HepG2 (cell line): ENCODE measurements around the gene PPM1G. TPM values are rescaled to one million over a fixed set of nuclear protein-coding genes. Genes with fewer than 3 reads are reported as not detected.

ENCODE experiments used
- CENPX ChIP-seq: sonication (generic); formaldehyde crosslinking; IDR thresholded peaks from 2 replicates; pipeline ENCODE4 v1.9.0; 2021; ENCODE audit warnings: mild to moderate bottlenecking, missing genetic modification reagents, moderate library complexity
- GABPA ChIP-seq, 2 experiments: IDR thresholded peaks; 2 replicates each; pipeline ENCODE4 v1.6.1; 2011 to 2016; ENCODE audit warnings: low read depth in 2 of 2, low read length in 1 of 2, missing biosample characterization in 1 of 2, missing genetic modification characterization in 1 of 2
- HNRNPUL1 ChIP-seq: fragments of 200-400 bp; formaldehyde crosslinking; IDR thresholded peaks from 2 replicates; pipeline ENCODE4 v1.6.1; 2017; ENCODE audit warnings: low read depth, mild to moderate bottlenecking, low read length, moderate library complexity
- MED8 ChIP-seq: sonication (generic); formaldehyde crosslinking; IDR thresholded peaks from 2 replicates; pipeline ENCODE4 v1.8.1; 2023; ENCODE audit warnings: mild to moderate bottlenecking, missing genetic modification reagents; ENCODE audit not compliant: insufficient replicate concordance
- NR2F1 ChIP-seq, 2 experiments: fragments of 450-650 bp in 1 of 2; formaldehyde crosslinking in 1 of 2; IDR thresholded peaks; 2 replicates each; pipeline versions ENCODE4 v1.5.0 to v1.6.1; 2016 to 2020; ENCODE audit warnings: mild to moderate bottlenecking in 1 of 2, missing compliant biosample characterization in 1 of 2, missing genetic modification reagents in 1 of 2, moderate library complexity in 1 of 2
- SMAD3 ChIP-seq: sonication (generic); formaldehyde crosslinking; IDR thresholded peaks from 2 replicates; pipeline ENCODE4 v1.4.0; 2020; ENCODE audit warnings: missing genetic modification reagents
- TCF12 ChIP-seq, 2 experiments: fragments of 450-650 bp in 1 of 2; sonication (generic) in 1 of 2; formaldehyde crosslinking in 1 of 2; IDR thresholded peaks; 2 replicates each; pipeline versions ENCODE4 v1.6.1 to v1.8.0; 2017 to 2022; ENCODE audit warnings: antibody characterized with exemption in 1 of 2, mild to moderate bottlenecking in 1 of 2, missing genetic modification reagents in 1 of 2, moderate library complexity in 1 of 2
- TSC22D2 ChIP-seq: sonication (generic); formaldehyde crosslinking; IDR thresholded peaks from 2 replicates; pipeline ENCODE4 v1.5.1; 2020; ENCODE audit warnings: missing genetic modification reagents, mild to moderate bottlenecking, borderline replicate concordance
- ZBTB3 ChIP-seq: sonication (generic); formaldehyde crosslinking; IDR thresholded peaks from 2 replicates; pipeline ENCODE4 v1.4.0; 2020; ENCODE audit warnings: low read depth, mild to moderate bottlenecking, moderate library complexity, missing genetic modification reagents, borderline replicate concordance
- ZNF556 ChIP-seq: sonication (generic); formaldehyde crosslinking; IDR thresholded peaks from 2 replicates; pipeline ENCODE4 v1.4.0; 2020; ENCODE audit warnings: mild to moderate bottlenecking, missing genetic modification reagents, borderline replicate concordance
- polyA plus RNA-seq, 8 experiments: library from polyadenylated mRNA; depleted of rRNA in 3 of 8; stranded (reverse) in 7 of 8; unstranded in 1 of 8; fragments of >200 nt; fragmentation: Illumina TruSeq in 4 of 8; extraction: Trizol in 4 of 8; gene quantifications; 2 replicates each; pipeline versions ENCODE4 v1.2.1 to v1.2.3, GENCODE V29; 2011 to 2016; ENCODE audit warnings: low read depth in 4 of 8, missing spikeins in 1 of 8, mixed read lengths in 1 of 8; ENCODE audit not compliant: insufficient read depth in 1 of 8
- total RNA-seq, 5 experiments: library from RNA; depleted of rRNA; stranded (reverse); fragments of >200 nt; fragmentation: Illumina TruSeq; extraction: Trizol; gene quantifications; 2 replicates each; pipeline ENCODE4 v1.2.3, GENCODE V29; 2016; ENCODE audit warnings: low read depth in 1 of 5
- TF ChIP-seq, protein P1 (sequence below), 2 experiments: fragments of 450-650 bp in 1 of 2; sonication (generic) in 1 of 2; formaldehyde crosslinking in 1 of 2; IDR thresholded peaks; 2 replicates each; pipeline versions ENCODE4 v1.6.1 to v1.8.0; 2016 to 2022; ENCODE audit warnings: antibody characterized with exemption in 1 of 2, mild to moderate bottlenecking in 1 of 2, missing genetic modification reagents in 1 of 2
- TF ChIP-seq, protein P2 (sequence below): sonication (generic); formaldehyde crosslinking; IDR thresholded peaks from 2 replicates; pipeline ENCODE4 v1.4.0; 2020; ENCODE audit warnings: missing genetic modification reagents
- TF ChIP-seq, protein P3 (sequence below): sonication (generic); formaldehyde crosslinking; IDR thresholded peaks from 2 replicates; pipeline ENCODE4 v1.4.0; 2020; ENCODE audit warnings: missing genetic modification reagents; ENCODE audit errors: not compliant biosample characterization

The PPM1G gene
- total and polyA plus RNA-seq, 2 of the 13 experiments (the other 11 are each of a cell fraction or from before 2014, with no cell fraction given): 58.2 to 213 TPM

DNA sequence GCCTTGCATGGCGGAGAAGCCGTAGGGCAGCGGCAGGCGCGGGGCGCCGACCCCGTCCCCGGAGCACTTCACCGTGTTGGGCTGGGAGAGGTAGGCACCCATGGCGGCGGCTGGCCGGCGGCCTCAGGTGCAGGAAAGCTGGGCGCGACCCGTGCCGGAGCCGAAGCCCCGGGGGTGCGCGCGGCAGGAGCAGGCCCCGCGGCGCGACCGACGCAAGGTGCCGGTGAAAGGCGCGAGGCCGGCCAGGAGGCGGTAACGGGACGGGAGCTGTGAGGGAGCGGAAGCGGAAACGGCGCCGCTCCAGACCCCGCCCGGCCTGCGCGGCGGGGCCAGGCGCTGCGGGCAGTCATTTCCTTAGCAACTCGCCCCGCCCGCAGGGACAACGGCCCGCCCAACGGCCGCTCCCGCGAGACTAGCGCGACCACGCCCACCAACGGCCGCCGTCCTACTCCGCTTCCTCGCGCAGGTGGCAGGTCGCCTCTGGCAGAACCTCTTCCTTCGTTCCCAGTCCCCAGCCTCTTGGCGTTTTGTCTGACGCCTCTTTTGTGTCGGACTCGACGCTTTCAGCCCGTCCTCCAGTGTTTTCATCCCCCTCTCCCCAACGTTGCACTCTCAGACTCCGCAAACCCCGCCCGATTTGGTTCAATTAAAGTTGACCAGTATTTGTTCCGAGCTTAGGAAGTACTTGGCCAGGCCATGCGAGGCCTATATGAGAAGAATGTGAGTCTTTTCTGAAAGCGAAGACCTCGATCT is at the start of gene PPM1G (continued):
- TF ChIP-seq, protein P1, sequence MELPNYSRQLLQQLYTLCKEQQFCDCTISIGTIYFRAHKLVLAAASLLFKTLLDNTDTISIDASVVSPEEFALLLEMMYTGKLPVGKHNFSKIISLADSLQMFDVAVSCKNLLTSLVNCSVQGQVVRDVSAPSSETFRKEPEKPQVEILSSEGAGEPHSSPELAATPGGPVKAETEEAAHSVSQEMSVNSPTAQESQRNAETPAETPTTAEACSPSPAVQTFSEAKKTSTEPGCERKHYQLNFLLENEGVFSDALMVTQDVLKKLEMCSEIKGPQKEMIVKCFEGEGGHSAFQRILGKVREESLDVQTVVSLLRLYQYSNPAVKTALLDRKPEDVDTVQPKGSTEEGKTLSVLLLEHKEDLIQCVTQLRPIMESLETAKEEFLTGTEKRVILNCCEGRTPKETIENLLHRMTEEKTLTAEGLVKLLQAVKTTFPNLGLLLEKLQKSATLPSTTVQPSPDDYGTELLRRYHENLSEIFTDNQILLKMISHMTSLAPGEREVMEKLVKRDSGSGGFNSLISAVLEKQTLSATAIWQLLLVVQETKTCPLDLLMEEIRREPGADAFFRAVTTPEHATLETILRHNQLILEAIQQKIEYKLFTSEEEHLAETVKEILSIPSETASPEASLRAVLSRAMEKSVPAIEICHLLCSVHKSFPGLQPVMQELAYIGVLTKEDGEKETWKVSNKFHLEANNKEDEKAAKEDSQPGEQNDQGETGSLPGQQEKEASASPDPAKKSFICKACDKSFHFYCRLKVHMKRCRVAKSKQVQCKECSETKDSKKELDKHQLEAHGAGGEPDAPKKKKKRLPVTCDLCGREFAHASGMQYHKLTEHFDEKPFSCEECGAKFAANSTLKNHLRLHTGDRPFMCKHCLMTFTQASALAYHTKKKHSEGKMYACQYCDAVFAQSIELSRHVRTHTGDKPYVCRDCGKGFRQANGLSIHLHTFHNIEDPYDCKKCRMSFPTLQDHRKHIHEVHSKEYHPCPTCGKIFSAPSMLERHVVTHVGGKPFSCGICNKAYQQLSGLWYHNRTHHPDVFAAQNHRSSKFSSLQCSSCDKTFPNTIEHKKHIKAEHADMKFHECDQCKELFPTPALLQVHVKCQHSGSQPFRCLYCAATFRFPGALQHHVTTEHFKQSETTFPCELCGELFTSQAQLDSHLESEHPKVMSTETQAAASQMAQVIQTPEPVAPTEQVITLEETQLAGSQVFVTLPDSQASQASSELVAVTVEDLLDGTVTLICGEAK (IDR thresholded peaks at IDR 0.05): 0 out of 2 replicates have a peak, but pooled peaks have one; percentile 10
- TF ChIP-seq, protein P1 (CRISPR knock-in tag; IDR thresholded peaks at IDR 0.05): peak; percentile 88
- TF ChIP-seq SMAD3 (CRISPR knock-in tag) (no peak), NR2F1 (CRISPR knock-in tag; IDR thresholded peaks at IDR 0.05) (no peak), CENPX (CRISPR knock-in tag) (no peak), HNRNPUL1 (no peak), MED8 (peak; percentile 97), ZBTB3 (CRISPR knock-in tag) (peak; percentile 89), TCF12 (IDR thresholded peaks at IDR 0.05) (no peak), TCF12 (CRISPR knock-in tag; IDR thresholded peaks at IDR 0.05) (peak; percentile 93), GABPA (IDR thresholded peaks at IDR 0.05; ENCODE audit: low read depth, low read length) (peak; percentile 96), GABPA (CRISPR knock-in tag; IDR thresholded peaks at IDR 0.05; ENCODE audit: low read depth) (peak; percentile 87), TSC22D2 (CRISPR knock-in tag) (peak; percentile 81; the same call in 1 of the 2 replicates), ZNF556 (peak; percentile 91)
- TF ChIP-seq, protein P2, sequence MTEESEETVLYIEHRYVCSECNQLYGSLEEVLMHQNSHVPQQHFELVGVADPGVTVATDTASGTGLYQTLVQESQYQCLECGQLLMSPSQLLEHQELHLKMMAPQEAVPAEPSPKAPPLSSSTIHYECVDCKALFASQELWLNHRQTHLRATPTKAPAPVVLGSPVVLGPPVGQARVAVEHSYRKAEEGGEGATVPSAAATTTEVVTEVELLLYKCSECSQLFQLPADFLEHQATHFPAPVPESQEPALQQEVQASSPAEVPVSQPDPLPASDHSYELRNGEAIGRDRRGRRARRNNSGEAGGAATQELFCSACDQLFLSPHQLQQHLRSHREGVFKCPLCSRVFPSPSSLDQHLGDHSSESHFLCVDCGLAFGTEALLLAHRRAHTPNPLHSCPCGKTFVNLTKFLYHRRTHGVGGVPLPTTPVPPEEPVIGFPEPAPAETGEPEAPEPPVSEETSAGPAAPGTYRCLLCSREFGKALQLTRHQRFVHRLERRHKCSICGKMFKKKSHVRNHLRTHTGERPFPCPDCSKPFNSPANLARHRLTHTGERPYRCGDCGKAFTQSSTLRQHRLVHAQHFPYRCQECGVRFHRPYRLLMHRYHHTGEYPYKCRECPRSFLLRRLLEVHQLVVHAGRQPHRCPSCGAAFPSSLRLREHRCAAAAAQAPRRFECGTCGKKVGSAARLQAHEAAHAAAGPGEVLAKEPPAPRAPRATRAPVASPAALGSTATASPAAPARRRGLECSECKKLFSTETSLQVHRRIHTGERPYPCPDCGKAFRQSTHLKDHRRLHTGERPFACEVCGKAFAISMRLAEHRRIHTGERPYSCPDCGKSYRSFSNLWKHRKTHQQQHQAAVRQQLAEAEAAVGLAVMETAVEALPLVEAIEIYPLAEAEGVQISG (CRISPR knock-in tag): peak; percentile 94
- TF ChIP-seq, protein P3, sequence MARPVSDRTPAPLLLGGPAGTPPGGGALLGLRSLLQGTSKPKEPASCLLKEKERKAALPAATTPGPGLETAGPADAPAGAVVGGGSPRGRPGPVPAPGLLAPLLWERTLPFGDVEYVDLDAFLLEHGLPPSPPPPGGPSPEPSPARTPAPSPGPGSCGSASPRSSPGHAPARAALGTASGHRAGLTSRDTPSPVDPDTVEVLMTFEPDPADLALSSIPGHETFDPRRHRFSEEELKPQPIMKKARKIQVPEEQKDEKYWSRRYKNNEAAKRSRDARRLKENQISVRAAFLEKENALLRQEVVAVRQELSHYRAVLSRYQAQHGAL: peak; percentile 87
